LNCaP clone FGC (cell line): ENCODE measurements around the gene KDM4B.

Source experiments
- DNase-seq: peaks from one replicate; pipeline ENCODE4 v3.0.0-alpha.2; 2011; ENCODE audit warnings: low read depth
- H3K4me3 ChIP-seq: 2 replicates; pipeline ENCODE4 v1.5.1; 2011; ENCODE audit warnings: mild to moderate bottlenecking, low read depth, low read length, control low read depth
- CTCF ChIP-seq: IDR thresholded peaks from 2 replicates; pipeline ENCODE4 v1.5.1; 2012; ENCODE audit warnings: mild to moderate bottlenecking; ENCODE audit not compliant: control insufficient read depth, insufficient read depth; ENCODE audit errors: extremely low read depth

Gene KDM4B

DNA sequence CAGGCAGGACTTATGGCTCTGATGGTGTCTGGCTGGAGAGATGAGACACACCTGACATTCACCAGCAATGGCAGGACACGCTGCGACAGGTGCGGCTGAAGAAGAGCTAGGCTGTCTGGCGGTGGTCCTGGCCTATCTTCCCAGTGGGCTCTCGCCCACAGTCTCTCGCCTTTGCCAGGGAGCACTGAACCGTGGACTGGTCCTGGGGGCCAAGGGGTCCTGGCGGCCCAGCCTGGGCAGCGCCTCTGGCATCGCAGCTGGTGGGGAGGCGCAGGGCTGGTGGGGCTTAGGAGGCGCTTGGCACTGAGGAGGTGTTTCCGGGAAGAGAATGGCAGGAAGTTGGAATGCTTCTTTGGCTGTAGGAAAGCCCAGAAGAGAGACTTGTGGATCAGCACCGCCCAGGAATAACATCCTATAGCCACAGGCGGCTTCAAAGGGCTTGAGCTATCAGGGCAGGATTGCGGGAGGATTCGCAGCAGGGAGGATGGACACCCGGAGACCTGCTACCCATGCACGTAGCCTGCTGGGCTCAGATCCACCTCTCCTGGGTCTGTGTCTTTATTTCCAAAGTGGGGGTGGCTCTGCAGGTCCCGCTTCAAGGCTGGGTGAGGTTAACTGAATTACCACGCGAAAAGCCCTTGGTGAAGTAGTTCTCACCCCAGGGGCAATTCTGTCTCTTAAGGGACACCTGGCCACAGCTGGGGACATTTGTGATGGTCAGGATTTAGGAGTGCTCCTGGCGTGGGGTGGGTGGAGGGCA lies 14.6 kb downstream of the KDM4B start:
- no peak for DNase-seq
- TF ChIP-seq CTCF: no peak
- no peak overlapping the region for H3K4me3 ChIP-seq

DNA sequence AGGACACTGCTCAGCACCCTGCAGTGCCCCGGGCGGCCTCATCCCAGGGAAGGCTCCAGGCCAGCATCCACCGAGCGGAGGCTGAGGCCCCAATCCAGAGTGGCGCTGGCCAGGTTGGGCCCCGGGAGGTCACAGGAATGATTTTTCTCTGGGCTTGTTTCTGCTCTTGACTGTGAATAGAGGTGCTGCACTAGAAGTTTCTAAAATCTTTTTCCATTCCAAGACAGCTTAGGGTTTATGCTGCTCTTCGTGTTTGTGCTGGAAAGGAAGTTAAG lies 15.1 kb downstream of the KDM4B start:
- no peak for DNase-seq
- no peak overlapping the region for H3K4me3 ChIP-seq
- TF ChIP-seq CTCF: no peak

DNA sequence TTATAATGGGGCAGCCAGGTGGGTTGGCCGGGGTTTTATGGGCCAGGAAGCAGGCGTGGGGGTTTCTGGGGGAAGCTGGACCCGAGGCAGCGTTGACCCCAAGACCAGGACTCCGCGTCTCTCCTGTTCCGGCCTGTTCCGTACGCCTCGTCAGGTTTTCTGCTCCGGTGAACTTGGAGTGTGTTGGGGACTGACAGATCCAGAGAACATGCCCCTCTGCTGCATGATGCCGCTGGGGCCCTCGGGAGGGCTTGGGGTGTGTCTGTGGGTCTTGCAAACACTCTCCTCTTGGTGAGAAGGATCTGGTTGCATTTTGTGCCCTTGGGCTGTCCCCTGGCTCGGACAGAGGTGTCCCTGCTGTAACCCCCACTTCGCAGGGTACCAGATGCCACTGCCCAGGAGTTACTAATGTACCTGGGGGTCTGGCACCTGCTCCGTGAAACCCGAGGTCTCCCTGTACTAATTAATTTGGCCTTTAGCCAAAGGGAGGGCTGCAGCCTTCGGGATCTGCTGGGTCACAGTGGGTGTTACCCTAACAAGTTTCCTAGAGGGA lies 15.6 kb downstream of the KDM4B start:
- TF ChIP-seq CTCF: no peak
- H3K4me3 ChIP-seq: no peak overlapping the region
- DNase-seq: no peak

- DNase-seq: no peak
- TF ChIP-seq CTCF: no peak
- no peak overlapping the region for H3K4me3 ChIP-seq
These were observed 16.7 kb downstream of the KDM4B start for GRCh38 chr19:4985551-4985991.

- no peak overlapping the region for H3K4me3 ChIP-seq
- DNase-seq: no peak
- no peak for TF ChIP-seq CTCF
These were observed 17.1 kb downstream of the KDM4B start for GRCh38 chr19:4986056-4986455.

DNA sequence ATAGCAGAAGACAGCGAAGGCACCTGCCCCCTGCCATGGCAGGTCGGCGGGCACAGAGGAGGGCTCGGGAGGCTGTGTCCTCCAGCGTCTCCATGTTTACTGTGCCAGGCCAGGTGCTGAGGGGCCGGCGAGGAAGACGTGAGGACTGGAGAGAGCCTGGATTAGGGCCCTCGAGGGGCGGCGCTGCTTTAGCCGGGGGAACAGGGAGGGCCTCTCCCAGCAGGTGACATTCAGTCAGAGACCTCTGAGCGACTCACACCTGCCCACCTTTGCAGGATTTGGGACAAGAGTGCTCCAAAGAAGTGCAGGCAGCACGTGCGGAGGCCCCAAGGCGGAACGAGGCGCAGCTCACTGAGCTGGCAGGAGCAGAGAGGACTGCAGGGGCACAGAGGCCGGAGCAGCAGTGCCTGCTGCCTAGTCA lies 17.6 kb downstream of the KDM4B start:
- DNase-seq: no peak
- H3K4me3 ChIP-seq: no peak overlapping the region
- no peak for TF ChIP-seq CTCF

- no peak for DNase-seq
- TF ChIP-seq CTCF: no peak
These were observed 18.3 kb downstream of the KDM4B start for GRCh38 chr19:4987256-4987655.

More at GRCh38 chr19:4987256-4987655, 18.3 kb downstream of the KDM4B start:
- H3K4me3 ChIP-seq: no peak overlapping the region
